HG02623 (cell line): ENCODE results near the gene FER1L5.

Source experiments
- ATAC-seq: cut with Tn5 transposase; IDR thresholded peaks from one replicate; pipeline ENCODE4 v1.9.1; 2021; ENCODE audit warnings: moderate library complexity; ENCODE audit not compliant: unreplicated experiment

The FER1L5 gene

GRCh38 chr2:96739076-96739632 is 96.6 kb downstream of the FER1L5 start:
- ATAC-seq, result no peak

- peak; percentile 98 for ATAC-seq
Observed at GRCh38 chr2:96739633-96740428, 97.3 kb downstream of the FER1L5 start, which contains the start of gene LMAN2L. LMAN2L (minus strand) TSS chr2:96740064; CDS start chr2:96740040, 24 bp downstream.

GRCh38 chr2:96747061-96747617 is 104.6 kb downstream of the FER1L5 start:
- no peak for ATAC-seq

- ATAC-seq, result no peak
Observed at GRCh38 chr2:96751800-96752199, 109.2 kb downstream of the FER1L5 start.

- ATAC-seq, result no peak
Observed at GRCh38 chr2:96753661-96754282, 111.2 kb downstream of the FER1L5 start.

- no peak for ATAC-seq
Observed at GRCh38 chr2:96754317-96754716, 111.8 kb downstream of the FER1L5 start.
